Keratinocyte (primary cell): Measurements from ENCODE around the gene RAPGEF4. TPM values are rescaled to one million over a fixed set of nuclear protein-coding genes. Genes with fewer than 3 reads are reported as not detected.

Experiments used
- DNase-seq: peaks from one replicate; pipeline ENCODE4 v3.0.0-alpha.2; 2011; ENCODE audit warnings: low read depth, missing footprints, low spot score
- FAIRE-seq: peaks from 2 replicates; lab custom pipeline; 2011; peaks lifted over from hg19 to GRCh38; lab: Jason Lieb, UNC
- H2AFZ ChIP-seq: 2 replicates; pipeline ENCODE4 v1.6.0; 2012; ENCODE audit warnings: low read length, control low read depth, inconsistent platforms; ENCODE audit not compliant: control insufficient read depth
- H3K27ac ChIP-seq: 2 replicates; pipeline ENCODE4 v1.5.1; 2011; ENCODE audit warnings: low read length; ENCODE audit not compliant: control insufficient read depth, insufficient read depth
- H3K27me3 ChIP-seq: 3 replicates; pipeline ENCODE4 v1.6.0; 2011; ENCODE audit warnings: low read length; ENCODE audit not compliant: control insufficient read depth, insufficient read depth; ENCODE audit errors: extremely low read depth
- H3K36me3 ChIP-seq, 2 experiments: 2 replicates in 1 of 2; 3 replicates in 1 of 2; pipeline ENCODE4 v1.5.1; 2011; ENCODE audit warnings: low read length in 2 of 2, mild to moderate bottlenecking in 1 of 2; ENCODE audit not compliant: control insufficient read depth in 2 of 2, insufficient read depth in 2 of 2; ENCODE audit errors: extremely low read depth in 1 of 2
- H3K4me1 ChIP-seq: 3 replicates; pipeline ENCODE4 v1.5.1; 2011; ENCODE audit warnings: low read length; ENCODE audit not compliant: control insufficient read depth, insufficient read depth; ENCODE audit errors: extremely low read depth
- H3K4me2 ChIP-seq: 3 replicates; pipeline ENCODE4 v1.6.0; 2011; ENCODE audit warnings: low read depth, low read length; ENCODE audit not compliant: control insufficient read depth, insufficient read depth; ENCODE audit errors: extremely low read depth
- H3K4me3 ChIP-seq, 3 experiments: fragments of 200-600 bp in 1 of 3; sonication (generic) in 1 of 3; 2 replicates in 2 of 3; 3 replicates in 1 of 3; pipeline ENCODE4 v1.5.1; 2011 to 2016; ENCODE audit warnings: low read length in 3 of 3, mild to moderate bottlenecking in 3 of 3, control low read depth in 2 of 3, inconsistent platforms in 1 of 3, low read depth in 1 of 3, mixed read lengths in 1 of 3, mixed run types in 1 of 3, moderate library complexity in 1 of 3; ENCODE audit not compliant: control insufficient read depth in 2 of 3, insufficient read depth in 2 of 3; ENCODE audit errors: extremely low read depth in 1 of 3
- H3K79me2 ChIP-seq: 2 replicates; pipeline ENCODE4 v1.6.0; 2012; ENCODE audit warnings: low read length; ENCODE audit not compliant: control insufficient read depth, insufficient read depth
- H3K9ac ChIP-seq: 3 replicates; pipeline ENCODE4 v1.6.0; 2011; ENCODE audit warnings: low read length; ENCODE audit not compliant: control insufficient read depth, insufficient read depth; ENCODE audit errors: extremely low read depth
- H3K9me1 ChIP-seq: 3 replicates; pipeline ENCODE4 v1.6.0; 2011; ENCODE audit warnings: low read length; ENCODE audit not compliant: control insufficient read depth, insufficient read depth; ENCODE audit errors: extremely low read depth
- H3K9me3 ChIP-seq: 2 replicates; pipeline ENCODE4 v1.5.1; 2012; ENCODE audit warnings: low read depth, low read length; ENCODE audit not compliant: control insufficient read depth
- H4K20me1 ChIP-seq: 3 replicates; pipeline ENCODE4 v1.6.0; 2011; ENCODE audit warnings: low read length; ENCODE audit not compliant: control insufficient read depth, insufficient read depth; ENCODE audit errors: extremely low read depth
- CTCF ChIP-seq, 3 experiments: IDR thresholded peaks in 1 of 3; conservative IDR thresholded peaks in 1 of 3; optimal IDR thresholded peaks in 1 of 3; 2 replicates in 2 of 3; 3 replicates in 1 of 3; pipeline versions ENCODE3 to v1.5.1; 2011; ENCODE audit warnings: low read length in 3 of 3, mild to moderate bottlenecking in 3 of 3, moderate library complexity in 2 of 3, control low read depth in 1 of 3, inconsistent platforms in 1 of 3; ENCODE audit not compliant: insufficient read depth in 2 of 3; ENCODE audit errors: extremely low read depth in 1 of 3
- EZH2 ChIP-seq: IDR thresholded peaks from one replicate; pipeline ENCODE4 v1.6.1; 2012; ENCODE audit warnings: inconsistent platforms, mild to moderate bottlenecking, low read length, moderate library complexity
- dilution Hi-C: fragments of 300-500 bp; cut with MboI; formaldehyde crosslinking; loops from one replicate; pipeline ENCODE4 v1.7.0; 2020; ENCODE audit warnings: low sequenced_read_pairs; ENCODE audit not compliant: extremely low pct_ligation_motif_present
- polyA plus RNA-seq, 5 experiments: library from polyadenylated mRNA; depleted of rRNA in 3 of 5; stranded (reverse) in 3 of 5; stranded (forward) in 1 of 5; unstranded in 1 of 5; fragments of >200 nt; gene quantifications; 1 replicate in 1 of 5; 2 replicates in 3 of 5; 3 replicates in 1 of 5; pipeline versions ENCODE4 v1.2.1 to v1.2.3, GENCODE V29; 2011 to 2012; ENCODE audit warnings: missing spikeins in 2 of 5, low read depth in 1 of 5, low replicate concordance in 1 of 5

Gene RAPGEF4
- polyA plus RNA-seq, 1 donor (not counting 4 experiments of a cell fraction or from before 2014, with no cell fraction given), result 1.6 TPM

GRCh38 chr2:172970660-172971059 lies 235.0 kb downstream of the RAPGEF4 start:
- DNase-seq (no peak), FAIRE-seq (no peak)
- Histone ChIP-seq H3K36me3 (no peaks in the 10 kb centered on the region), H3K4me3 (no peak overlapping the region), H3K9me3 (no peaks in the 10 kb centered on the region), H3K4me2 (no peak overlapping the region), H3K27ac (no peak overlapping the region), H3K4me1 (no peaks in the 10 kb centered on the region), H3K27me3 (no peaks in the 10 kb centered on the region), H3K9ac (no peak overlapping the region), H3K79me2 (no peaks in the 10 kb centered on the region), H3K9me1 (no peaks in the 10 kb centered on the region), H4K20me1 (no peaks in the 10 kb centered on the region), H2AFZ (no peak overlapping the region)
- dilution Hi-C loops, result no loop called here
- TF ChIP-seq CTCF (optimal IDR thresholded peaks at IDR 0.05 in 1 of 3, IDR thresholded peaks at IDR 0.05 in 1 of 3, conservative IDR thresholded peaks at IDR 0.05 in 1 of 3; ENCODE audit: extremely low read depth in 1 of 3, insufficient read depth in 2 of 3, low read length in 3 of 3) (no peak), EZH2 (no peak)

DNA sequence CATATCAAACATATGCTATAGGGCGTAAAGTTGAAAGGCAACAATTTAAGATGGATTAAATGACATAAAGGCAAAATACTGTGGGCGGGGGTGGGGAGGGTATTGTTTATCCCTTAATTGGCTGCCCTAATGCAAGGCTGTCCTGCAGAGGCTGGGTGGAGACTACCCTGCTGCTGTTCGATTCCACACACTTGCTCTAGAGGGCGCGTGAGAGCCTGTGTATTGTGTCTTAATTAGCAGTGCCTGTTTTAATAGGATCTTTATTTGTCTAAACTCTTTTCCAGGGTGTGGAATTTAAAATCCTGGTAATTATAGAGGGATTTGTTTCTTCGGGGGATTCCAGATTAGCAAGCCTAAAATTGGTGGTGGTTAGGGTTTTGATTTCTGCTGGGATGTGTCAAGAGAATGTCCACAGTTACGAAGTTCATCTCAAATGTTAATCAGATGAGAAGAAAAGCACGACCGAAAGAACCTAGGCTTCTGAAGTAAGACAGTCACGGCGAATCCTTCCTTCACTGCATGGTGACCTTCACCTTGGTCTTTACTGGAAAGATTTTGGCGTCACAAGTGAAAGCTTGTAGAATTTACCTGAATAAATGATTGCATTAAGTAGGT lies 236.5 kb downstream of the RAPGEF4 start:
- dilution Hi-C loops, result no loop called here
- TF ChIP-seq EZH2 (no peak), CTCF (optimal IDR thresholded peaks at IDR 0.05 in 1 of 3, IDR thresholded peaks at IDR 0.05 in 1 of 3, conservative IDR thresholded peaks at IDR 0.05 in 1 of 3; ENCODE audit: extremely low read depth in 1 of 3, insufficient read depth in 2 of 3, low read length in 3 of 3) (peak; percentile 86 to 93 (median 87))
- H3K4me2 ChIP-seq, result no peak overlapping the region
- DNase-seq (no peak), FAIRE-seq (peak; percentile 69)
- H2AFZ ChIP-seq, result no peak overlapping the region
- no peak overlapping the region for H3K27ac ChIP-seq
- no peaks in the 10 kb centered on the region for H4K20me1 ChIP-seq
- H3K79me2 ChIP-seq, result no peaks in the 10 kb centered on the region
- no peaks in the 10 kb centered on the region for H3K4me1 ChIP-seq
- H3K36me3 ChIP-seq, result no peaks in the 10 kb centered on the region
- H3K9me1 ChIP-seq, result no peaks in the 10 kb centered on the region
- no peak overlapping the region for H3K4me3 ChIP-seq
- no peaks in the 10 kb centered on the region for H3K27me3 ChIP-seq
- no peak overlapping the region for H3K9ac ChIP-seq
- no peaks in the 10 kb centered on the region for H3K9me3 ChIP-seq
